ENCODE measurements around the gene EIF4E2. TPM values are rescaled to one million over a fixed set of nuclear protein-coding genes. Genes with fewer than 3 reads are reported as not detected.
"Not testable (repeated sequence)": the region's sequence is repeated elsewhere in the genome, so short reads cannot be mapped to it uniquely, and the experiment has no call there.

Gene EIF4E2
- total RNA-seq, 1 donor from 2014 or later = 45.9 TPM

DNA sequence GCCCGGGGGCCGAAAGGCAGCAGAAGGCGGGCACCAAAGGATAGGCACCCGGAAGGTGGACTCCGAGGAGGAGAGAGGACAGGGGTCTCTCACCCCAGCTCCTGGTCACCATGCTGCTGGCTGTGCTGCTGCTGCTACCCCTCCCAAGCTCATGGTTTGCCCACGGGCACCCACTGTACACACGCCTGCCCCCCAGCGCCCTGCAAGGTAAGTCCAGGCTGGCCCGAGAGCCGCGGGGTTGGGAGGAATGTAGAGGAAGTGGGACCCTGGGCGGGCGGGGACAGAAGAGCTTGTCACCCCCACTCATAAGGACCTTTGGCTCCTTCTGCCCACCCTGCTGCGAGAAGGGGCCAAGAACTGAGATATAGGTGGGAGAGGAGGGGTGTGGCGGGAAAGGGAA is 30.0 kb upstream of the EIF4E2 start:
- DNase-seq (ENCODE audit: low spot score) = no peak
- intact Hi-C loops (cut with DNase I) = loop anchor here (5.0 kb wide), 1 partner anchor 613 kb away; no protein-coding TSS in a partner anchor

DNA sequence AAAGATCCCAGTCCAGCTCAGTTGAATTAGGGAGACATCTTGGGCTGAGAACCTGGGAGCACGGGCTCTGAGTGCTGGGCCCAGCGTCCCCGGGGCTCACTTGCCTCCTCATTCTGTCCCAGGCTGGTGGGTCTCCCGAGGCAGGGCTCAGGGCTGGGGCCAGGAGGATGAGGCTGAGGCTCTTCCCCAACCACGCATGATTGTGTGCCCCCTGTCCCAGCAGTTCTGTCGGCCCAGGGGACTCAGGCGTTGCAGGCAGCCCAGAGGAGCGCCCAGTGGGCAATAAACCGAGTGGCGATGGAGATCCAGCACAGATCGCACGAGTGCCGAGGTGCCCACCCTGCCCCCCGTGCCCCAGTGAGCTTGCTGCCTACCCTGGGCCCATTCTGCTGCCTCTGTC is 29.4 kb upstream of the EIF4E2 start:
- intact Hi-C loops (cut with DNase I) = loop anchor here (5.0 kb wide), 1 partner anchor 614 kb away; no protein-coding TSS in a partner anchor
- no peak for DNase-seq (ENCODE audit: low spot score)

DNA sequence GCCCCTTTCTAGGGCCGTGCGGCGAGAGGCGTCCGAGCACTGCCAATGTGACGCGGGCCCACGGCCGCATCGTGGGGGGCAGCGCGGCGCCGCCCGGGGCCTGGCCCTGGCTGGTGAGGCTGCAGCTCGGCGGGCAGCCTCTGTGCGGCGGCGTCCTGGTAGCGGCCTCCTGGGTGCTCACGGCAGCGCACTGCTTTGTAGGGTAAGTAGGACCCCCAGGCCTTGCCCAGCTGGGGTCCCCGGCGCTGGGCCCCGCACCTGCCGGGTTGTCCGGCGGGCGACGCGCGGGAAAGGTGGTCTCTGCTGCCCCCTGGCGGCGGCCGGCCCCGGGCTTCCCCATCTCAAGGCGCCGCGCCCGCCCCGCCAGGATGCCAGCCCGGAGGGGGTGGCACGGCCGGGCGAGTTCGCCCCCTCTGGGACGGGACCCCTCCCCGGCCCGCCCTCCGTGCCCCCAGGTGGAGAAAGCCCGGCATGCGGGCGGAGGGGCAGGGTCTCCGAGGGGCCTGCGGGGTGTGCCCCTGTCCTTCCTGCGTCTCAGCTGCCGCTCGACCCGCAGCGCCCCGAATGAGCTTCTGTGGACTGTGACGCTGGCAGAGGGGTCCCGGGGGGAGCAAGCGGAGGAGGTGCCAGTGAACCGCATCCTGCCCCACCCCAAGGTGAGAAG is 28.4 kb upstream of the EIF4E2 start:
- intact Hi-C loops (cut with DNase I) = loop anchor here (2.0 to 5.0 kb wide), 2 partner anchors 75 to 615 kb away; no protein-coding TSS in a partner anchor
- no peak for DNase-seq (ENCODE audit: low spot score)

DNA sequence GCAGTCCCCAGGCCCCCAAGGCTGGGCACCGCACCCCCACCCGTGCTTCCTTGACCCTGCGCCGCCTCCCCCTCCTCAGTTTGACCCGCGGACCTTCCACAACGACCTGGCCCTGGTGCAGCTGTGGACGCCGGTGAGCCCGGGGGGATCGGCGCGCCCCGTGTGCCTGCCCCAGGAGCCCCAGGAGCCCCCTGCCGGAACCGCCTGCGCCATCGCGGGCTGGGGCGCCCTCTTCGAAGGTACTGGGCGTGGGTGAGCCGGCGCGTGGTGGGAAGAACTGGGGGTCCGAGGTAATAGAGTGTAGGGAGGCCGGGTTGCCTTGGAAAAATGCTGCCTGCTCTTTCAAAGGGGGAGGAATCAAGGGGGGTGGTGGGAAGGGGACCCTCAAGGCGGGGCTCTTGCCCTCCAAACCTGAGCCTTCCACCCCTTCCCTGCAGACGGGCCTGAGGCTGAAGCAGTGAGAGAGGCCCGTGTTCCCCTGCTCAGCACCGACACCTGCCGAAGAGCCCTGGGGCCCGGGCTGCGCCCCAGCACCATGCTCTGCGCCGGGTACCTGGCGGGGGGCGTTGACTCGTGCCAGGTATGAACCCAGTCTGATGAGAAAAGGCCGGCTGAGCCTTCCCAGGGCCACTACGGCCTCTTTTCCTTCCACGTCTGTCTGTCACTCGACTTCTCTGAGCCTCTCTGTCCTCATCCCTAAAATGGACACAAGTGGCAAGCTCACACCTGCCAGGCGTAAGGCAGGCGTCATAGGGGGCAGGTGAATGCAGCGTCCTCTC is 27.7 kb upstream of the EIF4E2 start:
- intact Hi-C loops (cut with DNase I) = loop anchor here (2.0 to 5.0 kb wide), 2 partner anchors 76 to 616 kb away; no protein-coding TSS in a partner anchor

GRCh38 chr2:232523402-232523681 is 27.1 kb upstream of the EIF4E2 start:
- DNase-seq (ENCODE audit: low spot score) = no peak
- intact Hi-C loops (cut with DNase I) = loop anchor here (2.0 to 5.0 kb wide), 2 partner anchors 77 to 616 kb away; no protein-coding TSS in a partner anchor

More for the DNA sequence above, 27.7 kb upstream of the EIF4E2 start:
- DNase-seq (ENCODE audit: low spot score) = no peak

- no peak for DNase-seq (ENCODE audit: low spot score)
- intact Hi-C loops (cut with DNase I) = loop anchor here (2.0 to 5.0 kb wide), 2 partner anchors 77 to 617 kb away; no protein-coding TSS in a partner anchor
Measured at GRCh38 chr2:232523682-232524597, 26.5 kb upstream of the EIF4E2 start.

GRCh38 chr2:232524771-232525170 is 25.7 kb upstream of the EIF4E2 start:
- DNase-seq (ENCODE audit: low spot score) = no peak
- intact Hi-C loops (cut with DNase I) = loop anchor here (5.0 kb wide), 1 partner anchor 617 kb away; no protein-coding TSS in a partner anchor

- intact Hi-C loops (cut with DNase I) = no loop called here
- DNase-seq (ENCODE audit: low spot score) = no peak
Measured at GRCh38 chr2:232525199-232525598, 25.3 kb upstream of the EIF4E2 start.

DNA sequence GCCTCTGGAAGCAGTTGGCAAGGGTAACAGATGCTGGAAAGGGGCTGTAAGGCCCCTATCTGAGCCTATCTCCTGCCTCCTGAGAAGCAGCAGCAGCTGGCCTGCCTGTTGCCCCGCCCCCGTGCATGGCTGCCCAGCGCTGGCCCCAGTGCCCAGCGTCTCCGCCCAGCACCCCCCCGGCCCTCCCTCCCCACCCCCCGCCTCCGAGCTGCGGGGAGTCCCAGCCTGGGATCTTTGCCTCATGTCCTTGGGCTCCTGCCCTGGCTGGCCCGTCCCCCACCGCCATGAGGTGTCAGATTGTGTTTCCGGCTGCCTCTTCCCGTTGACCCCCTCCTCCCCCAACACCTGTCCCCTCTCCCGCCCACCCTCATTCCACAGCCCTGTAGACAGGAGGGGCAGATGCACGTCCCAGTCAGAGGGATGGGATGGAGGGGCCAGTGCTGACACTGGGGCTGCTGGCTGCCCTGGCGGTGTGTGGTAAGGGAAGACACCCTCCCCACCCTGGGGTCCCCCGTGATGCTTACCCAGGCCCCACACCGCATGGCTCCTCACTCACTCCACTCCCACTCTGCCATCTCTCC is 24.6 kb upstream of the EIF4E2 start, which contains the start of gene CHRND:
Gene CHRND (plus strand): TSS at position 370 of the 581 bp plus-strand sequence. CDS start 56 bp downstream, at position 426.
- no peak for DNase-seq (ENCODE audit: low spot score)
- intact Hi-C loops (cut with DNase I) = no loop called here

GRCh38 chr2:232526372-232526941 is 24.0 kb upstream of the EIF4E2 start:
- DNase-seq (ENCODE audit: low spot score) = no peak
- intact Hi-C loops (cut with DNase I) = no loop called here

DNA sequence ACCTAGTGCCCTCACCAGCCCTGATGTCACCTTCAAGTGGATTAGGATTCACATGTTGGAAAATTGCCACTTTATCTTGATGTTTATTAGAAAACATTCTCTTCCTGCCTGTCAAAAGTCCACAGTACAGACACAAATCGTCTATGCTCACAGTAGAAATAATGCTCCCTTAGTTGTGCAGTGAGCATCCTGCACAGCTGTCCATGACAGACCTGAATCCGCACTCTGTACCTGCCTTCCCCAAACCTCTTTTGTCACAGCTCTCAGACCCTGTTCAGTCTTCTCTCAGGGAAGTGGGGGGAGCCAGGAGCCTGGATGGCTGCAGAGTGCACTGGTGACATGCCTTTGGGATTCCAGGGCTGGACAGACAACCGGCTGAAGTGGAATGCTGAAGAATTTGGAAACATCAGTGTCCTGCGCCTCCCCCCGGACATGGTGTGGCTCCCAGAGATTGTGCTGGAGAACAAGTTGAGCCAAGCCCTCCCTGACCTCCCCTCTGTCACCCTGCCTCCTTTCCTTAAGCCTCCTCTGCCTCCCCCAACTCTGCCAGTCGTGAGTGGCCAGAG is 22.5 kb upstream of the EIF4E2 start:
- intact Hi-C loops (cut with DNase I) = no loop called here
- DNase-seq (ENCODE audit: low spot score) = no peak

GRCh38 chr2:232528746-232529460 is 21.6 kb upstream of the EIF4E2 start:
- intact Hi-C loops (cut with DNase I) = no loop called here
- no peak for DNase-seq (ENCODE audit: low spot score)

GRCh38 chr2:232529806-232530547 is 20.5 kb upstream of the EIF4E2 start:
- DNase-seq (ENCODE audit: low spot score) = no peak
- intact Hi-C loops (cut with DNase I) = no loop called here

- DNase-seq (ENCODE audit: low spot score) = no peak
- intact Hi-C loops (cut with DNase I) = no loop called here
Measured at GRCh38 chr2:232530626-232531260, 19.7 kb upstream of the EIF4E2 start.

DNA sequence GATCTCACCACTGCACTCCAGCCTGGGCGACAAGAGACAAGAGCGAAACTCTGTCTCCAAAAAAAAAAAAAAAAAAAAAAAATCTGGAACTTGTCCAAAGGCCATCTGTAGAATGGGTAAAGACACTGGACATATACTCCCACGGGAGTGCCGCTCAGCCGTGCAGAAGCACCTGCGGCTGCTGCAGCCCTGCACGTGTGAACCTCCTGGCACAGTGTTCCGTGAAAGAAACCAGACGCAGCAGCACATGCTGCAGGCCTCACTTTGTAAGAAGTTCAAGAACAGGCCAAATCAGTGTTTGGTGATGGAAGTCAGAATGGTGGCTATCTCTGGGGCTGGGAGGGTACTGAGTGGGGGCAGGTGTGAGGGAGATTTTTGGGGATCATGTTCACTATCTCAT is 18.1 kb upstream of the EIF4E2 start:
- DNase-seq (ENCODE audit: low spot score) = peak; percentile 70
- intact Hi-C loops (cut with DNase I) = no loop called here

GRCh38 chr2:232532821-232533220 is 17.7 kb upstream of the EIF4E2 start:
- DNase-seq (ENCODE audit: low spot score) = peak; percentile 62
- intact Hi-C loops (cut with DNase I) = not testable (repeated sequence)

Data from cardiac septum (tissue), 1 donor.